Measurements from ENCODE around the gene GPRASP2.

DNA sequence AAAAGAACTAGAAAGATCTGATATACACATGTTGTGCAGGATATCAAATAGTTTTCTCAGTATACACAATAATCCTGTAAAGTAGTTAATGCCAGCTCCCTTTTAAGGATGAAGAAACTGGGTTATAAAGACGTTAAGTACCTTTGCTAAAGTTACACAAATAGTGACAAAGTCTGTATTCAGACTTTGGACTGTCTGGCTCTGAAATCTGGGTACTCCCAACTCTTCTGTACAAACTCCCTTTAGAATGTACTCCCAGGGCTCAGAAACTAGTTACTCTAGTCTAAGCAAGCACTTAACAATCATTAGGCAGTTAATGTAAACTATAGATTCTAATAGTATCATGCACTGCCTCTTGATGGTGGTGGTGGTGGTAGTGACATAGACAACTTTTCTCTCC lies 15.5 kb downstream of the GPRASP2 start:
- TF ChIP-seq, protein P1, sequence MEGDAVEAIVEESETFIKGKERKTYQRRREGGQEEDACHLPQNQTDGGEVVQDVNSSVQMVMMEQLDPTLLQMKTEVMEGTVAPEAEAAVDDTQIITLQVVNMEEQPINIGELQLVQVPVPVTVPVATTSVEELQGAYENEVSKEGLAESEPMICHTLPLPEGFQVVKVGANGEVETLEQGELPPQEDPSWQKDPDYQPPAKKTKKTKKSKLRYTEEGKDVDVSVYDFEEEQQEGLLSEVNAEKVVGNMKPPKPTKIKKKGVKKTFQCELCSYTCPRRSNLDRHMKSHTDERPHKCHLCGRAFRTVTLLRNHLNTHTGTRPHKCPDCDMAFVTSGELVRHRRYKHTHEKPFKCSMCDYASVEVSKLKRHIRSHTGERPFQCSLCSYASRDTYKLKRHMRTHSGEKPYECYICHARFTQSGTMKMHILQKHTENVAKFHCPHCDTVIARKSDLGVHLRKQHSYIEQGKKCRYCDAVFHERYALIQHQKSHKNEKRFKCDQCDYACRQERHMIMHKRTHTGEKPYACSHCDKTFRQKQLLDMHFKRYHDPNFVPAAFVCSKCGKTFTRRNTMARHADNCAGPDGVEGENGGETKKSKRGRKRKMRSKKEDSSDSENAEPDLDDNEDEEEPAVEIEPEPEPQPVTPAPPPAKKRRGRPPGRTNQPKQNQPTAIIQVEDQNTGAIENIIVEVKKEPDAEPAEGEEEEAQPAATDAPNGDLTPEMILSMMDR (IDR thresholded peaks at IDR 0.05; ENCODE audit: insufficient read depth, low read length, poor library complexity, severe bottlenecking): no peak
- no peak for TF ChIP-seq EZH2phosphoT487 (conservative IDR thresholded peaks at IDR 0.05; ENCODE audit: low read length)
